Upper lobe of left lung (tissue), 4 donors: ENCODE data around the gene HERPUD2.

Source experiments
- CTCF ChIP-seq, 6 experiments: fragments of 450-650 bp in 4 of 6; fragments of 200-600 bp in 2 of 6; sonication (generic) in 2 of 6; IDR thresholded peaks; one replicate each; pipeline ENCODE4 v1.5.1; 2016 to 2019; ENCODE audit warnings: antibody characterized with exemption in 6 of 6
- POLR2A ChIP-seq, 4 donors: fragments of 450-650 bp; IDR thresholded peaks; one replicate each; pipeline ENCODE4 v1.5.1; 2016 to 2017; ENCODE audit warnings: antibody characterized with exemption in 4 of 4, mild to moderate bottlenecking in 2 of 4

GRCh38 chr7:35630024-35630972, 64.6 kb downstream of the HERPUD2 start:
- no peak for TF ChIP-seq CTCF (IDR thresholded peaks at IDR 0.05)
- no peak for TF ChIP-seq POLR2A (IDR thresholded peaks at IDR 0.05)
